Measurements from ENCODE around the gene GPR161.
"Not testable (repeated sequence)": the region's sequence is repeated elsewhere in the genome, so short reads cannot be mapped to it uniquely, and the experiment has no call there.

Gene GPR161, protein sequence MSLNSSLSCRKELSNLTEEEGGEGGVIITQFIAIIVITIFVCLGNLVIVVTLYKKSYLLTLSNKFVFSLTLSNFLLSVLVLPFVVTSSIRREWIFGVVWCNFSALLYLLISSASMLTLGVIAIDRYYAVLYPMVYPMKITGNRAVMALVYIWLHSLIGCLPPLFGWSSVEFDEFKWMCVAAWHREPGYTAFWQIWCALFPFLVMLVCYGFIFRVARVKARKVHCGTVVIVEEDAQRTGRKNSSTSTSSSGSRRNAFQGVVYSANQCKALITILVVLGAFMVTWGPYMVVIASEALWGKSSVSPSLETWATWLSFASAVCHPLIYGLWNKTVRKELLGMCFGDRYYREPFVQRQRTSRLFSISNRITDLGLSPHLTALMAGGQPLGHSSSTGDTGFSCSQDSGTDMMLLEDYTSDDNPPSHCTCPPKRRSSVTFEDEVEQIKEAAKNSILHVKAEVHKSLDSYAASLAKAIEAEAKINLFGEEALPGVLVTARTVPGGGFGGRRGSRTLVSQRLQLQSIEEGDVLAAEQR

GRCh38 chr1:168136709-168137514 is at the start of gene GPR161:
Gene GPR161 (minus strand): TSS chr1:168136930. CDS start chr1:168104850, 32,080 bp downstream.
- peak; percentile 24 to 45 for DNase-seq
- no peak for TF ChIP-seq POLR2A (IDR thresholded peaks at IDR 0.05; ENCODE audit: low read length)
- TF ChIP-seq GATA1 (IDR thresholded peaks at IDR 0.05; ENCODE audit: low read depth, low read length): no peak

DNA sequence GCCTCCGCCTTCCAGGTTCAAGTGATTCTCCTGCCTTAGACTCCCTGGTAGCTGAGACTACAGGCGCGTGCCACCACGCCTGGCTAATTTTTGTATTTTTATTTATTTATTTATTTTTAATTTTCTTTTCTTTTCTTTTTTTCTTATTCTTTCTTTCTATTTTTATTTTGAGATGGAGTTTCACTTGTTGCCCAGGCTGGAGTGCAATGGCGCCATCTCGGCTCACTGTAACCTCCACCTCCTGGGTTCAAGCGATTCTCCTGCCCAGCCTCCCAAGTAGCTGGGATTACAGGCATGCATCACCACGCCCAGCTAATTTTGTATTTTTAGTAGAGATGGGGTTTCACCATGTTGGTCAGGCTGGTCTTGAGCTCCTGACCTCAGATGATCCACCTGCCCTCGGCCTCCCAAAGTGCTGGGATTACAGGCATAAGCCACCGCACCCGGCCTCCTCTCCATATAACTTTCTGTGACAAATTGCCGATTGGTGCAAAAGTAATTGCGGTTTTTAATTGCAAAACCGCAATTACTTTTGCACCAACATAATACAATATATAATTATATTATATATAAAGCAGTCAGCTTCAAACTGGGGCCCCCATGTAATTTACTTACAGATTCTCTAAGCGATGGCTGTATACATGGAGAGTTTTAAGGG is 44.5 kb upstream of the GPR161 start:
- DNase-seq: not testable (repeated sequence)

DNA sequence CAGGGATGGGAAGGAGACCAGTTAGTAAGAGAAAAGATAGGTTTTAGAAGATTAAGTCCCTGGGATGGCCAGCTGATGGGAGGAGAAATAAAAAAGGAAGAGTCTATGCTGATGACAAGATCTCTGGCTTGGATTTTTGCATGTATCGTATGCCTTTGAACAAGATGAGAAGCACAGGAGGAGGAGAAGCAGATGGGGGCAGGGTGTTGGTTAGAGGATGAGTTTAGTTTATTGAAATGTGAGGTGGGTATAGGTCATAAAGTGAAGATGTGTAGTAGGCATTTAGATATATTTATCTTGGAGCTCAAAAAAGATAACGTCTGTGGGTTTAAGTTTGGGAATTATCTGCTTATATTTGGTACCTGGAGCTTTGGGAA is 43.4 kb upstream of the GPR161 start:
- TF ChIP-seq POLR2A (IDR thresholded peaks at IDR 0.05; ENCODE audit: low read length): no peak
- TF ChIP-seq GATA1 (IDR thresholded peaks at IDR 0.05; ENCODE audit: low read depth, low read length): no peak
- DNase-seq: peak in 1 of 2 experiments; percentile 29

GRCh38 chr1:168179438-168180147 is 42.9 kb upstream of the GPR161 start:
- no peak for TF ChIP-seq POLR2A (IDR thresholded peaks at IDR 0.05; ENCODE audit: low read length)
- TF ChIP-seq GATA1 (IDR thresholded peaks at IDR 0.05; ENCODE audit: low read depth, low read length): no peak
- peak in 1 of 2 experiments; percentile 40 for DNase-seq

DNA sequence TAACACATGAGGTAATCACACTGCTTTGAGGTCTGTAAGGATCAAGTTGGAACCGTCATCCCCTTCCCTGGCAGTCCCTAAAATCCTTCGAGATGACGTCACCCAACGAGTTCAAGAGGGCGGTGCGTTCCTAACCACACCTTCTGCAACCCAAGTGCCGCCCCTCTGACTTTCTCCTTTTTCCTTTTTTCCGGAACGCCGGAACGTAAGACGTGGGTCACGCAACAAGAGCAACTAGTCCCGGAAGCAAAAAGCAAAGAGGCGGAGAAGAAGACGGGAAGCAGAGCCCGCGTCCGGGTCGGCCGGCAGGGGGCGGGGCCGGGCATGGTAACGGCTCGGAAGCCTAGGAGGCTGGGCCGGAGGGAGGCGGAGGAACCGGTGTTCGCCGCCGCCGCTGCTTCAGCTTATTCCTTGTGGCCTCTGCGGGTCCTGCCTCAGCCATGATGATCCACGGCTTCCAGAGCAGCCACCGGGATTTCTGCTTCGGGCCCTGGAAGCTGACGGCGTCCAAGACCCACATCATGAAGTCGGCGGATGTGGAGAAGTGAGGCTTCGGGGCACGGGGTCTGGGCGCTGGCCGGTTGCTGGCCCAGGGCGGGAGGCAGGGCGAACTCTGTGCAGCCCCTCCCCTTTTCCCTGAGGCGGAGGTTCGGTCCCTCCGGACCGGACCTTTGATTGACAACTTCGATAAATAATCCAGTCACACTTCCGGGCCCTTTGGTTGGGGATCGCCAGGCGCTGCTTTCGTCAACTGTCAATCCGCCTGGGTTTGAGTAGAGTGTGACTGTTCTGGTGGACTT is 42.1 kb upstream of the GPR161 start, which contains the start of gene TIPRL:
TSS of gene TIPRL (plus strand) at position 325 of the 800 bp plus-strand sequence. CDS start at position 441, 116 bp downstream.
- DNase-seq: peak; percentile 92 to 94
- TF ChIP-seq POLR2A (IDR thresholded peaks at IDR 0.05; ENCODE audit: low read length): peak; percentile 83
- no peak for TF ChIP-seq GATA1 (IDR thresholded peaks at IDR 0.05; ENCODE audit: low read depth, low read length)

DNA sequence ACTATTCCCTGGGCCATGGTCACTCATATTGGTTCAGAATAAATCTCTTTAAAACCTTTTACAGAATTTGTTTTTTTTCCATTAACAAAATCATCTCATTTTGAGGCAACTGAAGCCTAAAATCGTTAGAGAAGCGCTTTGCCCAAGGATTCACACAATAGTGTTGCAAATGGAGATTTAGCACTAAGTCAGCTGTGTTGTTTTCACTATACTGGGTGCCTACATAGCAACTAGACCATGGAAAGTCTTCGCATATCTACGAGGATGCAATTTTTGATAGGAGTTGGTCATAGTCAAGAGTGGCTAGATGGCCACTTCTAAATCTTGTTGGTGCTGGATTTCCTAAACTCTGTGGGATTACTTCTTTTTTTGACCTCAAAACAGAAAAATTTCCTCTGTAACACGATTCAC is 41.5 kb upstream of the GPR161 start:
- DNase-seq: no peak
- TF ChIP-seq GATA1 (IDR thresholded peaks at IDR 0.05; ENCODE audit: low read depth, low read length): no peak
- TF ChIP-seq POLR2A (IDR thresholded peaks at IDR 0.05; ENCODE audit: low read length): no peak

- peak in 1 of 2 experiments; percentile 4 for DNase-seq
- no peak for TF ChIP-seq POLR2A (IDR thresholded peaks at IDR 0.05; ENCODE audit: low read length)
- no peak for TF ChIP-seq GATA1 (IDR thresholded peaks at IDR 0.05; ENCODE audit: low read depth, low read length)
Measured at GRCh38 chr1:168172250-168172915, 35.7 kb upstream of the GPR161 start.

- DNase-seq: no peak
- TF ChIP-seq POLR2A (IDR thresholded peaks at IDR 0.05; ENCODE audit: low read length) (no peak), GATA1 (IDR thresholded peaks at IDR 0.05; ENCODE audit: low read depth, low read length) (no peak)
Measured at GRCh38 chr1:168170564-168171508, 34.1 kb upstream of the GPR161 start.

DNA sequence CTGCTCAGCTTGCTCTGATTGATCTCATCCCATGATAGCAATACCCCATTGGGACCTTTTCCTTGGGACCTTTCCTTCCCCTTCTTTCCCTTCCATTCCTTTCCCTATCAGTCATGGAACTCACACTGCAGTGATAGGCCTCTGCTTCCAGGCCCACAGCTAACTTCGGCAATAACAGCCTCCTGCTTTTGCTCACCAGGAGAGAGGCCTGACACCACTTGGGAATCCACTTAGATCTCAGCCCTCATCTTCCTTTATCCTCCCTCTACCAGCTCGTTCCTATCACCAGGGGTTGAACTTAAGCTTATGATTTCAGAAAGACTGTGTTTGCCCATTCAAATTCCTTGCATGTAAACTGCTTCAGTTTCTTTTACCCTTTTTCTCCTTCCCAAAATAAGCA is 31.1 kb upstream of the GPR161 start:
- TF ChIP-seq POLR2A (IDR thresholded peaks at IDR 0.05; ENCODE audit: low read length) (no peak), GATA1 (IDR thresholded peaks at IDR 0.05; ENCODE audit: low read depth, low read length) (no peak)
- DNase-seq: no peak

GRCh38 chr1:168164771-168165170 is 28.0 kb upstream of the GPR161 start:
- DNase-seq: no peak
- TF ChIP-seq GATA1 (IDR thresholded peaks at IDR 0.05; ENCODE audit: low read depth, low read length) (no peak), POLR2A (IDR thresholded peaks at IDR 0.05; ENCODE audit: low read length) (no peak)

GRCh38 chr1:168163670-168164069 is 26.9 kb upstream of the GPR161 start:
- TF ChIP-seq GATA1 (IDR thresholded peaks at IDR 0.05; ENCODE audit: low read depth, low read length): no peak
- no peak for TF ChIP-seq POLR2A (IDR thresholded peaks at IDR 0.05; ENCODE audit: low read length)
- DNase-seq: no peak
